ENCODE data around the gene IMMT. TPM values are rescaled to one million over a fixed set of nuclear protein-coding genes. Genes with fewer than 3 reads are reported as not detected.

Gene IMMT
- total and polyA plus RNA-seq, 9 of the 15 experiments (the other 6 are each of a cell fraction or from before 2014, with no cell fraction given): 119 to 294 (median 140) TPM

DNA sequence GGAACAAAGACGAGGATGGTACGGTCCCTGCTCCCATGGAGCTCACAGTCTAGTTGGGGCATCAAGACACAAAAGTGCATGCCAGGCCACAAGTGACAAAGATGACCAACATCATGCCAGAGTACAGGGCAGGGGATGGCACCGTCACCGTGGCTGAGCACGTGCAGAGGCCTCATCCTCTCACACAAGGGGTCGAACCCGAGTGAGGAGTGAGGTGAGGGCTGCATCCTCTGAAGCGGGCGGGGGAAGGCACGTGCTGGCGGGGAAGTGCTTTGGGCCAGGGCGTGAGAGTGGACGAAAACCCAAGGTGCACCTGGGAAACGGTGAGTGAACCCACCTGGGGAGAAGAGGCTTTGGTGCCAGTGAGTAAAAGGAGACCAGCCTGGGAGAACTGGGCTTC lies 45.0 kb upstream of the IMMT start:
- H3K9ac ChIP-seq (ENCODE audit: insufficient read depth in 1 of 2, low read depth in 2 of 2, low read length in 2 of 2): no peak overlapping the region
- no peak overlapping the region for H2AFZ ChIP-seq (ENCODE audit: low read depth, low read length)
- H3K36me3 ChIP-seq (ENCODE audit: control insufficient read depth, insufficient read depth, low read length): no peaks in the 10 kb centered on the region
- no TSS peak for BruUV-seq (replicated peaks)
- peaks cover 52 to 73% of the 10 kb centered on the region in 2 experiments for H3K27me3 ChIP-seq (ENCODE audit: control insufficient read depth in 2 of 2, insufficient read depth in 2 of 2, low read length in 2 of 2)
- no peak overlapping the region for H3K27ac ChIP-seq (ENCODE audit: extremely low read depth, low read depth, low read length)
- H3K9me3 ChIP-seq (replicated peaks; ENCODE audit: control insufficient read depth, insufficient read depth, low read depth, low read length): no peaks in the 10 kb centered on the region
- ChIA-PET CTCF (ENCODE audit: low intra/inter-chr PET ratio) (no interaction called here), POLR2A (no interaction called here)
- FAIRE-seq: no peak
- H3K4me1 ChIP-seq (replicated peaks in 1 of 2; ENCODE audit: control insufficient read depth in 2 of 2, insufficient read depth in 2 of 2, low read length in 2 of 2): no peaks in the 10 kb centered on the region
- WGBS (ENCODE audit: insufficient coverage, low coverage, missing lambda C conversion rate): 8% methylated on average over 14 of the region's 14 CpGs
- intact Hi-C loops (cut with micrococcal nuclease) (loop anchor here (5.0 kb wide), 1 partner anchor 48 kb away; no protein-coding TSS in a partner anchor), in situ Hi-C loops (cut with MboI) (no loop called here)
- no peak for ATAC-seq
- no peaks in the 10 kb centered on the region for H4K20me1 ChIP-seq (replicated peaks; ENCODE audit: control insufficient read depth, insufficient read depth, low read length)
- DNase-seq (ENCODE audit: extremely low read depth in 1 of 4, low spot score in 3 of 4): no peak
- H3K4me2 ChIP-seq (ENCODE audit: insufficient read depth, low read length): no peak overlapping the region
- H3K4me3 ChIP-seq: no peak overlapping the region
- H3K9me1 ChIP-seq (ENCODE audit: control insufficient read depth, insufficient read depth, low read length): no peaks in the 10 kb centered on the region
- no peaks in the 10 kb centered on the region for H3K79me2 ChIP-seq (ENCODE audit: control insufficient read depth, insufficient read depth, low read length)
- TF ChIP-seq ZC3H4 (CRISPR knock-in tag; IDR thresholded peaks at IDR 0.05; ENCODE audit: borderline replicate concordance): no peak
- TF ChIP-seq, protein P1, sequence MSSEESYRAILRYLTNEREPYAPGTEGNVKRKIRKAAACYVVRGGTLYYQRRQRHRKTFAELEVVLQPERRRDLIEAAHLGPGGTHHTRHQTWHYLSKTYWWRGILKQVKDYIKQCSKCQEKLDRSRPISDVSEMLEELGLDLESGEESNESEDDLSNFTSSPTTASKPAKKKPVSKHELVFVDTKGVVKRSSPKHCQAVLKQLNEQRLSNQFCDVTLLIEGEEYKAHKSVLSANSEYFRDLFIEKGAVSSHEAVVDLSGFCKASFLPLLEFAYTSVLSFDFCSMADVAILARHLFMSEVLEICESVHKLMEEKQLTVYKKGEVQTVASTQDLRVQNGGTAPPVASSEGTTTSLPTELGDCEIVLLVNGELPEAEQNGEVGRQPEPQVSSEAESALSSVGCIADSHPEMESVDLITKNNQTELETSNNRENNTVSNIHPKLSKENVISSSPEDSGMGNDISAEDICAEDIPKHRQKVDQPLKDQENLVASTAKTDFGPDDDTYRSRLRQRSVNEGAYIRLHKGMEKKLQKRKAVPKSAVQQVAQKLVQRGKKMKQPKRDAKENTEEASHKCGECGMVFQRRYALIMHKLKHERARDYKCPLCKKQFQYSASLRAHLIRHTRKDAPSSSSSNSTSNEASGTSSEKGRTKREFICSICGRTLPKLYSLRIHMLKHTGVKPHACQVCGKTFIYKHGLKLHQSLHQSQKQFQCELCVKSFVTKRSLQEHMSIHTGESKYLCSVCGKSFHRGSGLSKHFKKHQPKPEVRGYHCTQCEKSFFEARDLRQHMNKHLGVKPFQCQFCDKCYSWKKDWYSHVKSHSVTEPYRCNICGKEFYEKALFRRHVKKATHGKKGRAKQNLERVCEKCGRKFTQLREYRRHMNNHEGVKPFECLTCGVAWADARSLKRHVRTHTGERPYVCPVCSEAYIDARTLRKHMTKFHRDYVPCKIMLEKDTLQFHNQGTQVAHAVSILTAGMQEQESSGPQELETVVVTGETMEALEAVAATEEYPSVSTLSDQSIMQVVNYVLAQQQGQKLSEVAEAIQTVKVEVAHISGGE (CRISPR knock-in tag; IDR thresholded peaks at IDR 0.05): no peak
- TF ChIP-seq ZNF134 (CRISPR knock-in tag; conservative IDR thresholded peaks at IDR 0.05): no peak
- TF ChIP-seq RNF219 (CRISPR knock-in tag; IDR thresholded peaks at IDR 0.05): no peak

All from K562 (cell line).